Lung (tissue), 12 donors: ENCODE measurements around the gene PIGP. TPM values are rescaled to one million over a fixed set of nuclear protein-coding genes. Genes with fewer than 3 reads are reported as not detected.

Source experiments
- ATAC-seq: fragments of 200-7000 bp; cut with Tn5 transposase; one replicate; pipeline ENCODE4 v1.9.1; 2020; ENCODE audit warnings: moderate number of reproducible peaks; ENCODE audit not compliant: insufficient read depth, low FRiP score
- DNase-seq, 3 donors: peaks; one replicate each; pipeline ENCODE4 v3.0.0-alpha.2; 2013 to 2017
- H3K27ac ChIP-seq, 2 donors: one replicate each; pipeline ENCODE4 v1.5.1; 2013; ENCODE audit warnings: mild to moderate bottlenecking in 2 of 2, moderate library complexity in 2 of 2, control low read depth in 1 of 2, inconsistent platforms in 1 of 2, low read depth in 1 of 2, low read length in 1 of 2
- H3K27me3 ChIP-seq, 3 donors: one replicate each; pipeline ENCODE4 v1.5.1; 2013; ENCODE audit warnings: low read length in 2 of 3; ENCODE audit not compliant: control insufficient read depth in 3 of 3, insufficient read depth in 3 of 3
- H3K36me3 ChIP-seq, 4 donors: one replicate each; pipeline ENCODE4 v1.5.1; 2013; ENCODE audit warnings: low read length in 4 of 4, mild to moderate bottlenecking in 1 of 4, moderate library complexity in 1 of 4; ENCODE audit not compliant: control insufficient read depth in 4 of 4, insufficient read depth in 4 of 4
- H3K4me1 ChIP-seq, 5 donors: one replicate each; pipeline ENCODE4 v1.5.1; 2013; ENCODE audit warnings: low read length in 5 of 5, mild to moderate bottlenecking in 2 of 5, moderate library complexity in 1 of 5; ENCODE audit not compliant: control insufficient read depth in 5 of 5, insufficient read depth in 5 of 5
- H3K4me3 ChIP-seq: one replicate; pipeline ENCODE4 v1.5.1; 2013; ENCODE audit warnings: mild to moderate bottlenecking, control low read depth, moderate library complexity
- H3K9ac ChIP-seq, 2 donors: one replicate each; pipeline ENCODE4 v1.5.1; 2013; ENCODE audit warnings: low read length in 2 of 2, control low read depth in 1 of 2; ENCODE audit not compliant: insufficient read depth in 1 of 2
- H3K9me3 ChIP-seq, 4 donors: one replicate each; pipeline ENCODE4 v1.5.1; 2013; ENCODE audit warnings: low read length in 3 of 4, mild to moderate bottlenecking in 1 of 4, moderate library complexity in 1 of 4; ENCODE audit not compliant: control insufficient read depth in 4 of 4, insufficient read depth in 3 of 4
- WGBS, 2 donors: extraction: QIAGEN DNeasy Blood & Tissue Kit; methylation state at CpG; one replicate each; pipeline ENCODE4 v1.1.7; 2013; 5-methylcytosine and 5-hydroxymethylcytosine counted together
- polyA plus RNA-seq, 2 donors: library from polyadenylated mRNA; stranded (reverse); fragments of 200-250 nt; gene quantifications; one replicate each; pipeline ENCODE4 v1.2.1, GENCODE V29; 2013
- total RNA-seq, 2 donors: library from RNA; depleted of rRNA in 1 of 2; stranded (reverse); fragments of >200 nt in 1 of 2; gene quantifications; one replicate each; pipeline ENCODE4 v1.2.1, GENCODE V29; 2014 to 2021
- TF ChIP-seq, protein P1 (sequence below): IDR thresholded peaks from 2 replicates; pipeline ENCODE4 v1.5.1; 2012; ENCODE audit warnings: mild to moderate bottlenecking; ENCODE audit errors: control extremely low read depth, extremely low read depth
- donor health status: control.
- donor health status: control.
- donor health status: Bipolar disorder and iron deficiency.
- donor health status: healthy.
- donor health status: DM: yes; HTN: yes; CAD: no.

PIGP gene
- total and polyA plus RNA-seq, 4 donors: 18.6 to 30.6 (median 24.1) TPM

DNA sequence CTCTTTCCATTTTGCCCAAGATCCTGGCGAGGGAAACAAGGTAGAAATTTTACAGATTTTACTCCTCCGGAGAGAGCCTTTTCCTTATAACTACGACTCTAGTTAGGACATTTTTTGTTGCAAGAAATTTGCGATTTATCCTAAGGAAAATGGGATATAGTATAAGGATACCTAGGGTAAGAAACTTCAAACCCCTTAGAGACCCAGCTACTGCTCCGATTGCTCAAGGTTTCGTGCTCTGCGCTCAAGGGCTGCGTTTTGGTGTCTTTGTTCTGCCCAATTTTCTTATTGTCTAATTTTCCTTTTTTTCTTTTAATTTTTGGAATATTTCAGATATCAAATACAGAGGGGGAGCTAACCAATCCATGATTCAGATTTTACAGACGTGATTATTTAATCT, 1.7 kb upstream of the PIGP start:
- Histone ChIP-seq H3K27me3 (no peaks in the 10 kb centered on the region), H3K4me1 (peaks cover 0 to 22% (median 5%) of the 10 kb centered on the region in 5 donors), H3K27ac (no peak overlapping the region), H3K4me3 (no peak overlapping the region), H3K9ac (peak overlapping the region; percentile 89 to 97), H3K9me3 (peaks cover 0 to 1% (median 0%) of the 10 kb centered on the region in 4 donors), H3K36me3 (peaks cover 0 to 4% (median 0%) of the 10 kb centered on the region in 4 donors)
- WGBS, 2 donors: 42 to 44% methylated on average over 9 of the region's 9 CpGs
- DNase-seq (no peak), ATAC-seq (no peak)
- TF ChIP-seq, protein P1, sequence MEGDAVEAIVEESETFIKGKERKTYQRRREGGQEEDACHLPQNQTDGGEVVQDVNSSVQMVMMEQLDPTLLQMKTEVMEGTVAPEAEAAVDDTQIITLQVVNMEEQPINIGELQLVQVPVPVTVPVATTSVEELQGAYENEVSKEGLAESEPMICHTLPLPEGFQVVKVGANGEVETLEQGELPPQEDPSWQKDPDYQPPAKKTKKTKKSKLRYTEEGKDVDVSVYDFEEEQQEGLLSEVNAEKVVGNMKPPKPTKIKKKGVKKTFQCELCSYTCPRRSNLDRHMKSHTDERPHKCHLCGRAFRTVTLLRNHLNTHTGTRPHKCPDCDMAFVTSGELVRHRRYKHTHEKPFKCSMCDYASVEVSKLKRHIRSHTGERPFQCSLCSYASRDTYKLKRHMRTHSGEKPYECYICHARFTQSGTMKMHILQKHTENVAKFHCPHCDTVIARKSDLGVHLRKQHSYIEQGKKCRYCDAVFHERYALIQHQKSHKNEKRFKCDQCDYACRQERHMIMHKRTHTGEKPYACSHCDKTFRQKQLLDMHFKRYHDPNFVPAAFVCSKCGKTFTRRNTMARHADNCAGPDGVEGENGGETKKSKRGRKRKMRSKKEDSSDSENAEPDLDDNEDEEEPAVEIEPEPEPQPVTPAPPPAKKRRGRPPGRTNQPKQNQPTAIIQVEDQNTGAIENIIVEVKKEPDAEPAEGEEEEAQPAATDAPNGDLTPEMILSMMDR: no peak

DNA sequence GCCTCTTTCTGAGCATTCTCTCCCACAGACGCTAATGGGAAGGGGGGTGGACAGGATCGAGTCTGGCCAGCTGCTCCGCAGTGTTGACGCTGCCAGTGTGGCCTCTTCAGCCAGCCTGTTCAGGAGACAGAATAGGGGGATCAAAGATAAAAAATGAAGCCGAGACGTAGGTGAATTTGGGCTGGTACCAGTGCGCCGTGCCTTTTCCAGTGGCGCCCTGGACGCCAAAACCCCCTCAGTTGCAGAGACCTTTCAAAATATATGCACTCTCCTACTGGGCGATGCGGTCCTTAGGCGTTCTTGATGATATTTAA, 1.3 kb upstream of the PIGP start:
- peak overlapping the region; percentile 82 to 83 for H3K27ac ChIP-seq

DNA sequence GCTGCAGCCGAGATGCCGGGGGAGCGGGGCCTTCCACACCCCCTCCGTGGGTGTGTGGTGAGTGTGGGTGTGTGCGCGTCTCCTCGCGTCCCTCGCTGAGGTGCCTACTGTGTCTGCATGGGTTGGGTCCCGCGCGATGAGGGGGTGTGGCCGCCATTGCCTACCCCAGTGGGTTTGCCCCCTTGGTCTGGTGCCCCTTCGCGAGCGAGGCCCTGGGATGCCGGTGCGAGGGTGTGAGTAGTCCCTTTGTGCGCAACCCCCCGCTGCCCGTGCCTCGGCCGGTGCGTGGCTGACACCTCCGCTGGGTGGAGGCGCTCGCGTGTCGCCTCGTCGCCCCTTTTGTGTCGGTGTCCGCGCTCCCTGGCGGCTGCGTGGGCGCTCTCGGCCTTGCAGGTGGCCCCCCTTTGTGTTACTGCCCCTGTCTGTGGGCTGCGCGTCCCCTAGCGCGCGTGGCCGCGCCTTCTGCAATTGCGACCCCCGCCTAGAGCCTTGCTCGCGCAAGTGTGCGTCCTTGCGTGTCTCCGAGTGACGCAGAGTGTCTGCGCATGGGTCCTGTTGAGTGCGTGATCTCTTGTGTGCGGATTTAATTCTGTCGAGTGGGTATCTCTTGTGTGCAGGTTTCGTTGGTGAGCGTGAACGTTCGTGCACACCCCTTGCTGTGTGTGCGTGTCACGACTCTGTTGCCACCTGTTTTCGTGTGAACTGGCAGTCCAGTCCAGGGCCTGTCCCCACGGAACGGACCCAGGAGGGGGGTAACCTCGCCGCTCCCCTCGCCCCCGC, 736 bp upstream of the PIGP start:
- peak; percentile 41 for ATAC-seq

More for the DNA sequence above, 1.3 kb upstream of the PIGP start:
- Histone ChIP-seq H3K4me3 (peak overlapping the region; percentile 58), H3K9ac (peak overlapping the region; percentile 89 to 97), H3K4me1 (peaks cover 0 to 22% (median 5%) of the 10 kb centered on the region in 5 donors), H3K36me3 (peaks cover 0 to 4% (median 0%) of the 10 kb centered on the region in 4 donors), H3K9me3 (peaks cover 0 to 1% (median 0%) of the 10 kb centered on the region in 4 donors), H3K27me3 (no peaks in the 10 kb centered on the region)
- WGBS, 2 donors: 3 to 6% methylated on average over 13 of the region's 13 CpGs
- ATAC-seq: no peak
- TF ChIP-seq, protein P1: no peak
- DNase-seq: peak; percentile 22 to 54 (median 39)

More for the DNA sequence above, 736 bp upstream of the PIGP start:
- 0% methylated on average over 69 to 70 of the region's 70 CpGs for WGBS, 2 donors
- peak overlapping the region; percentile 82 to 83 for H3K27ac ChIP-seq
- H3K9me3 ChIP-seq: peaks cover 0 to 1% (median 0%) of the 10 kb centered on the region in 4 donors
- H3K4me3 ChIP-seq: peak overlapping the region; percentile 58
- TF ChIP-seq, protein P1: no peak
- DNase-seq: peak in 2 of 3 donors; percentile 59 to 70
- H3K27me3 ChIP-seq: no peaks in the 10 kb centered on the region
- H3K9ac ChIP-seq: peak overlapping the region; percentile 89 to 97
- H3K36me3 ChIP-seq: peaks cover 0 to 9% (median 2%) of the 10 kb centered on the region in 4 donors
- H3K4me1 ChIP-seq: peaks cover 0 to 22% (median 5%) of the 10 kb centered on the region in 5 donors
